Right atrium auricular region (tissue), 2 donors: Measurements from ENCODE around the gene SLC25A13. TPM values are rescaled to one million over a fixed set of nuclear protein-coding genes. Genes with fewer than 3 reads are reported as not detected.
A peak's percentile ranks its signal among the peaks of the same experiment; 100 is the strongest.

Experiments used
- DNase-seq: peaks from one replicate; pipeline ENCODE4 v3.0.0-alpha.2; 2019; ENCODE audit warnings: low spot score
- H3K27ac ChIP-seq, 2 donors: fragments of 200-600 bp; sonication (generic); 1 replicate in 1 of 2; 2 replicates in 1 of 2; pipeline ENCODE4 v1.5.1; 2016 to 2019
- H3K27me3 ChIP-seq, 2 donors: fragments of 200-600 bp; sonication (generic); one replicate each; pipeline versions ENCODE4 v1.5.1 to v1.6.0; 2017 to 2019
- H3K36me3 ChIP-seq: fragments of 200-600 bp; sonication (generic); one replicate; pipeline ENCODE4 v1.5.1; 2016
- H3K4me1 ChIP-seq, 2 donors: fragments of 200-600 bp; sonication (generic); one replicate each; pipeline versions ENCODE4 v1.5.1 to v1.6.0; 2017 to 2019
- H3K4me3 ChIP-seq, 2 donors: fragments of 200-600 bp; sonication (generic); 1 replicate in 1 of 2; 2 replicates in 1 of 2; pipeline ENCODE4 v1.5.1; 2017 to 2019; ENCODE audit warnings: mild to moderate bottlenecking in 1 of 2, moderate library complexity in 1 of 2
- H3K9me3 ChIP-seq, 2 donors: fragments of 200-600 bp; sonication (generic); one replicate each; pipeline ENCODE4 v1.5.1; 2019
- CTCF ChIP-seq, 2 donors: fragments of 200-600 bp; sonication (generic); IDR thresholded peaks; one replicate each; pipeline ENCODE4 v1.5.1; 2019; ENCODE audit warnings: antibody characterized with exemption in 2 of 2
- total RNA-seq, 2 donors: library from RNA; depleted of rRNA; stranded (reverse); fragments of >200 nt; gene quantifications; one replicate each; pipeline ENCODE4 v1.1.0, GENCODE V29; 2016

The SLC25A13 gene
- total RNA-seq, 2 donors from 2014 or later = 8.1 to 11.0 TPM

GRCh38 chr7:96228760-96229159, 93.1 kb downstream of the SLC25A13 start:
- H3K4me3 ChIP-seq = no peak overlapping the region
- no peaks in the 10 kb centered on the region for H3K4me1 ChIP-seq
- no peak overlapping the region for H3K27ac ChIP-seq
- DNase-seq = no peak
- peaks cover 3% of the 10 kb centered on the region for H3K36me3 ChIP-seq
- no peaks in the 10 kb centered on the region for H3K9me3 ChIP-seq
- no peaks in the 10 kb centered on the region for H3K27me3 ChIP-seq
- no peak for TF ChIP-seq CTCF (IDR thresholded peaks at IDR 0.05)

DNA sequence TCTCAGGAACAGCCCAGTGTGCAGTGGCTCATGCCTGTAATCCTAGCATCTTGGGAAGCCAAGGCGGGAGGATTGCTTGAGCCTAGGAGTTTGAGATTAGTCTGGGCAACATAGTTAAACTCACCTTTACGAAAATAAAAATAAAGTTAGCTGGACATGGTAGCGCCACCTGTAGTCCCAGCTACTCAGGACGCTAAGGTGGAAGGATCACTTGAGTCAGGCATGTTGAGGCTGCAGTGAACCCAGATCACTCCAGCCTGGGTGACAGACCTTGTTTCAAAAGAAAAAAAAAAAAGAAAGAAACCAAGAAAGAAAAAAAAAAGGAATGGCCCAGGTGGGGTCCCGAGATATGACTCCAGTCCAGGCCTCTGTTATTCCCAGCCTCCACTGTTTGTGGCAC, 96.6 kb downstream of the SLC25A13 start:
- no peaks in the 10 kb centered on the region for H3K4me1 ChIP-seq
- H3K4me3 ChIP-seq = no peak overlapping the region
- no peak overlapping the region for H3K27ac ChIP-seq
- TF ChIP-seq CTCF (IDR thresholded peaks at IDR 0.05) = no peak
- no peaks in the 10 kb centered on the region for H3K27me3 ChIP-seq
- H3K9me3 ChIP-seq = no peaks in the 10 kb centered on the region
- H3K36me3 ChIP-seq = no peaks in the 10 kb centered on the region
- DNase-seq = no peak

- Histone ChIP-seq H3K27me3 (no peaks in the 10 kb centered on the region), H3K4me3 (no peak overlapping the region), H3K4me1 (no peaks in the 10 kb centered on the region), H3K36me3 (no peaks in the 10 kb centered on the region), H3K9me3 (no peaks in the 10 kb centered on the region), H3K27ac (no peak overlapping the region)
- TF ChIP-seq CTCF (IDR thresholded peaks at IDR 0.05) = peak in 1 of 2 donors; percentile 20
- no peak for DNase-seq
Observed at GRCh38 chr7:96224685-96225084, 97.2 kb downstream of the SLC25A13 start.

DNA sequence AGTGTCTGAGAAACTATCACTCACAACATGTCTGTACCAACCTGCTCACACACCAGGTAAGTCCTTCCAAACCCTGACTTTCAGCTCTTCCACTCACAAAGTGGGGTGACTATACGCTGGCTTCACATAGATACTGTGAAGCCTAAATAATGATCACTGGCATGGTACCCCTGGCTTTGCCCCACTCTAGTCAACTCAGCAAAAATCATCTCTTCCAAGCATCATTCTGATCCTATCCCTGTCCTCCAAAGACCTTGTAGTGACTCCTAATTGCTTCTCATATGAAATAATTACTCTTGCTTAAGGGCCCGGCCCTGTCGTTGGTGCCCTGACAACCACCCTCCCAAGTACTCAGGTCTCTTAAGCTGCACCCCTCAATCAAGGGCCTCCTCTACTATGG, 97.8 kb downstream of the SLC25A13 start:
- TF ChIP-seq CTCF (IDR thresholded peaks at IDR 0.05) = no peak
- Histone ChIP-seq H3K36me3 (no peaks in the 10 kb centered on the region), H3K4me1 (no peaks in the 10 kb centered on the region), H3K27ac (no peak overlapping the region), H3K27me3 (no peaks in the 10 kb centered on the region), H3K4me3 (no peak overlapping the region), H3K9me3 (no peaks in the 10 kb centered on the region)
- DNase-seq = no peak

- no peak for TF ChIP-seq CTCF (IDR thresholded peaks at IDR 0.05)
- no peak for DNase-seq
- no peak overlapping the region for H3K4me3 ChIP-seq
Observed at GRCh38 chr7:96221888-96222287, 100.0 kb downstream of the SLC25A13 start.

GRCh38 chr7:96219378-96220130, 102.3 kb downstream of the SLC25A13 start:
- Histone ChIP-seq H3K36me3 (no peaks in the 10 kb centered on the region), H3K27ac (peak overlapping the region in 1 of 2 donors; percentile 24), H3K4me3 (no peak overlapping the region), H3K27me3 (no peaks in the 10 kb centered on the region), H3K4me1 (no peaks in the 10 kb centered on the region), H3K9me3 (no peaks in the 10 kb centered on the region)
- no peak for TF ChIP-seq CTCF (IDR thresholded peaks at IDR 0.05)
- no peak for DNase-seq

More at GRCh38 chr7:96221888-96222287, 100.0 kb downstream of the SLC25A13 start:
- Histone ChIP-seq H3K9me3 (no peaks in the 10 kb centered on the region), H3K4me1 (no peaks in the 10 kb centered on the region), H3K27ac (no peak overlapping the region), H3K36me3 (no peaks in the 10 kb centered on the region), H3K27me3 (no peaks in the 10 kb centered on the region)
